GM23338 (cell line): ENCODE data around the gene GSTT4. TPM values are rescaled to one million over a fixed set of nuclear protein-coding genes. Genes with fewer than 3 reads are reported as not detected.
A peak's percentile ranks its signal among the peaks of the same experiment; 100 is the strongest.
"Not testable (repeated sequence)": the region's sequence is repeated elsewhere in the genome, so short reads cannot be mapped to it uniquely, and the experiment has no call there.

ENCODE experiments used
- ATAC-seq: fragments of 200-7000 bp; cut with Tn5 transposase; 3 replicates; pipeline ENCODE4 v1.9.1; 2020
- DNase-seq: peaks from one replicate; pipeline ENCODE4 v3.0.0-alpha.2; 2015; ENCODE audit warnings: low spot score
- H2AFZ ChIP-seq: fragments of 200-600 bp; sonication (generic); 2 replicates; pipeline ENCODE4 v1.8.0; 2016; ENCODE audit warnings: antibody characterized with exemption, mild to moderate bottlenecking, moderate library complexity
- H3F3A ChIP-seq: fragments of 200-600 bp; sonication (generic); replicated peaks from 2 replicates; pipeline ENCODE4 v1.8.0; 2017; ENCODE audit warnings: antibody characterized with exemption, mixed run types, low read depth
- H3K27ac ChIP-seq: fragments of 200-600 bp; sonication (generic); 2 replicates; pipeline ENCODE4 v1.6.1; 2016; ENCODE audit warnings: low read depth
- H3K27me3 ChIP-seq: fragments of 200-600 bp; sonication (generic); 2 replicates; pipeline ENCODE4 v1.8.0; 2016; ENCODE audit warnings: mild to moderate bottlenecking, mixed run types, moderate library complexity; ENCODE audit not compliant: insufficient read depth
- H3K36me3 ChIP-seq: fragments of 200-600 bp; sonication (generic); 2 replicates; pipeline ENCODE4 v1.8.0; 2016; ENCODE audit warnings: mild to moderate bottlenecking; ENCODE audit not compliant: insufficient read depth
- H3K4me1 ChIP-seq: fragments of 200-600 bp; sonication (generic); 2 replicates; pipeline ENCODE4 v1.8.0; 2016; ENCODE audit warnings: mild to moderate bottlenecking, moderate library complexity; ENCODE audit not compliant: insufficient read depth
- H3K4me2 ChIP-seq: fragments of 200-600 bp; sonication (generic); 2 replicates; pipeline ENCODE4 v1.7.1; 2017; ENCODE audit warnings: mixed run types
- H3K4me3 ChIP-seq: fragments of 200-600 bp; sonication (generic); 2 replicates; pipeline ENCODE4 v1.6.1; 2016; ENCODE audit warnings: mixed run types
- H3K79me2 ChIP-seq: fragments of 200-600 bp; sonication (generic); replicated peaks from 2 replicates; pipeline ENCODE4 v1.8.0; 2017; ENCODE audit warnings: mild to moderate bottlenecking; ENCODE audit not compliant: insufficient read depth
- H3K9me2 ChIP-seq: fragments of 200-600 bp; sonication (generic); 2 replicates; pipeline ENCODE4 v1.8.0; 2017; ENCODE audit not compliant: insufficient read depth
- H4K20me1 ChIP-seq: fragments of 200-600 bp; sonication (generic); replicated peaks from 2 replicates; pipeline ENCODE4 v1.8.0; 2017; ENCODE audit warnings: mild to moderate bottlenecking; ENCODE audit not compliant: insufficient read depth
- H3K27ac Mint-ChIP-seq: 2 replicates; pipeline ENCODE4 v1.8.0; 2020; ENCODE audit warnings: inconsistent platforms, mild to moderate bottlenecking, moderate library complexity, mixed read lengths
- H3K27me3 Mint-ChIP-seq: 3 replicates; pipeline ENCODE4 v1.8.0; 2022; ENCODE audit warnings: low read depth, mild to moderate bottlenecking, moderate library complexity, mixed read lengths, inconsistent platforms; ENCODE audit not compliant: insufficient read depth, poor library complexity
- H3K36me3 Mint-ChIP-seq: 3 replicates; pipeline ENCODE4 v1.8.0; 2021; ENCODE audit warnings: low read depth, mild to moderate bottlenecking, inconsistent platforms, moderate library complexity, mixed read lengths
- H3K4me1 Mint-ChIP-seq: 3 replicates; pipeline ENCODE4 v1.8.0; 2020; ENCODE audit warnings: mild to moderate bottlenecking, inconsistent platforms, mixed read lengths
- H3K4me3 Mint-ChIP-seq: 3 replicates; pipeline ENCODE4 v1.8.0; 2021; ENCODE audit warnings: moderate library complexity, mild to moderate bottlenecking, inconsistent platforms, mixed read lengths
- H3K9me3 Mint-ChIP-seq: 3 replicates; pipeline ENCODE4 v1.8.0; 2020; ENCODE audit warnings: moderate library complexity, mild to moderate bottlenecking, inconsistent platforms, mixed read lengths
- CTCF ChIP-seq, 2 experiments: fragments of 200-600 bp in 1 of 2; sonication (generic) in 1 of 2; conservative IDR thresholded peaks; 2 replicates each; pipeline versions ENCODE4 v1.5.1 to v1.6.1; 2016 to 2017; ENCODE audit warnings: antibody characterized with exemption in 2 of 2, low read depth in 2 of 2, mild to moderate bottlenecking in 2 of 2, moderate library complexity in 1 of 2
- EZH2 ChIP-seq: fragments of 200-600 bp; sonication (generic); IDR thresholded peaks from one replicate; pipeline ENCODE4 v1.8.0; 2017; ENCODE audit warnings: antibody characterized with exemption, mild to moderate bottlenecking, low read depth; ENCODE audit not compliant: unreplicated experiment
- NANOG ChIP-seq: IDR thresholded peaks from 2 replicates; pipeline ENCODE4 v1.6.1; 2016; ENCODE audit warnings: antibody characterized with exemption, borderline replicate concordance
- POLR2AphosphoS5 ChIP-seq: IDR thresholded peaks from 2 replicates; pipeline ENCODE4 v1.6.1; 2016; ENCODE audit warnings: antibody characterized with exemption, low read depth
- STAT1 ChIP-seq: IDR thresholded peaks from one replicate; pipeline ENCODE4 v1.6.1; 2016; ENCODE audit warnings: antibody characterized with exemption; ENCODE audit not compliant: unreplicated experiment
- polyA plus RNA-seq: library from polyadenylated mRNA; unstranded; fragments of >200 nt; fragmentation: Nextera tagmentation; extraction: Ambion mirVana; gene quantifications from 2 replicates; pipeline ENCODE4 v1.2.1, GENCODE V29; 2016
- total RNA-seq: library from RNA; depleted of rRNA; stranded (reverse); fragments of >200 nt; shearing (Covaris generic); gene quantifications from 2 replicates; pipeline ENCODE4 v1.2.3, GENCODE V29; 2014

GSTT4 gene
- total and polyA plus RNA-seq, 2 experiments from 2014 or later: not detected

- no peak for DNase-seq
- Histone ChIP-seq H3K4me3 (no peak overlapping the region), H3K4me2 (no peak overlapping the region), H3K4me1 (peaks cover 8% of the 10 kb centered on the region; the same call in 1 of the 2 replicates), H3F3A (no peaks in the 10 kb centered on the region), H3K9me2 (no peaks in the 10 kb centered on the region; the same call in 1 of the 2 replicates), H3K27ac (no peak overlapping the region), H3K79me2 (no peaks in the 10 kb centered on the region), H2AFZ (no peak overlapping the region), H3K36me3 (no peaks in the 10 kb centered on the region), H4K20me1 (no peaks in the 10 kb centered on the region), H3K27me3 (no peaks in the 10 kb centered on the region)
- Mint-ChIP-seq H3K9me3 (no peaks in the 10 kb centered on the region), H3K27me3 (peaks cover 10% of the 10 kb centered on the region), H3K4me3 (no peak overlapping the region), H3K27ac (no peak overlapping the region), H3K36me3 (no peaks in the 10 kb centered on the region), H3K4me1 (peaks cover 7% of the 10 kb centered on the region)
- no peak for ATAC-seq
- TF ChIP-seq NANOG (no peak), STAT1 (no peak), POLR2AphosphoS5 (no peak), EZH2 (no peak), CTCF (conservative IDR thresholded peaks at IDR 0.05; ENCODE audit: low read depth in 2 of 2) (no peak)
These were observed 8.2 kb downstream of the GSTT4 start for GRCh38 chr22:23997092-23997491.

GRCh38 chr22:23993581-23994177, 11.6 kb downstream of the GSTT4 start:
- DNase-seq: not testable (repeated sequence)

GRCh38 chr22:23993080-23993479, 12.2 kb downstream of the GSTT4 start:
- H2AFZ ChIP-seq, H3K27ac ChIP-seq, H3K9me3 Mint-ChIP-seq, DNase-seq, ATAC-seq, H3K27me3 ChIP-seq, H3K36me3 Mint-ChIP-seq, H3K36me3 ChIP-seq, H3K4me1 ChIP-seq, H3K4me3 ChIP-seq, H3K9me2 ChIP-seq, H3K4me3 Mint-ChIP-seq, H3K4me2 ChIP-seq, H3F3A ChIP-seq, H4K20me1 ChIP-seq, H3K27me3 Mint-ChIP-seq, H3K79me2 ChIP-seq, H3K27ac Mint-ChIP-seq, H3K4me1 Mint-ChIP-seq: not testable (repeated sequence)

More at GRCh38 chr22:23993581-23994177, 11.6 kb downstream of the GSTT4 start:
- H3K4me1 Mint-ChIP-seq, H4K20me1 ChIP-seq, H3K27ac Mint-ChIP-seq, H3K27me3 ChIP-seq, H3K4me1 ChIP-seq, ATAC-seq, H3K4me2 ChIP-seq, H3K4me3 ChIP-seq, H3K36me3 ChIP-seq, H3K79me2 ChIP-seq, H3K4me3 Mint-ChIP-seq, H3K27me3 Mint-ChIP-seq, H3K27ac ChIP-seq, H2AFZ ChIP-seq, H3K9me2 ChIP-seq, H3F3A ChIP-seq, H3K9me3 Mint-ChIP-seq, H3K36me3 Mint-ChIP-seq: not testable (repeated sequence)

- H3K4me3 ChIP-seq, H3K9me3 Mint-ChIP-seq, H4K20me1 ChIP-seq, H3K27ac Mint-ChIP-seq, H3K36me3 Mint-ChIP-seq, H3F3A ChIP-seq, H3K27ac ChIP-seq, H3K27me3 ChIP-seq, H3K4me3 Mint-ChIP-seq, H3K4me1 ChIP-seq, H3K27me3 Mint-ChIP-seq, H2AFZ ChIP-seq, H3K4me2 ChIP-seq, H3K79me2 ChIP-seq, H3K36me3 ChIP-seq, H3K9me2 ChIP-seq: not testable (repeated sequence)
- ATAC-seq (peak; percentile 74), DNase-seq (peak; percentile 6)
- H3K4me1 Mint-ChIP-seq: peaks cover 20% of the 10 kb centered on the region
These were observed 15.5 kb downstream of the GSTT4 start for GRCh38 chr22:23989583-23990244.

- not testable (repeated sequence) for H3K27ac Mint-ChIP-seq, H3K79me2 ChIP-seq, H3K4me2 ChIP-seq, H3K27ac ChIP-seq, H3K4me3 ChIP-seq, H3K4me1 ChIP-seq, H3K9me2 ChIP-seq, H3K27me3 ChIP-seq, ATAC-seq, H3F3A ChIP-seq, H4K20me1 ChIP-seq, H3K36me3 Mint-ChIP-seq, H3K4me3 Mint-ChIP-seq, H3K36me3 ChIP-seq, H3K27me3 Mint-ChIP-seq, DNase-seq, H3K9me3 Mint-ChIP-seq, H2AFZ ChIP-seq
- H3K4me1 Mint-ChIP-seq: peaks cover 23% of the 10 kb centered on the region
These were observed 18.6 kb downstream of the GSTT4 start for GRCh38 chr22:23986538-23987178.
